Measurements from ENCODE around the gene EYA3. TPM values are rescaled to one million over a fixed set of nuclear protein-coding genes. Genes with fewer than 3 reads are reported as not detected.

EYA3 gene
- total RNA-seq, 1 donor from 2014 or later = 18.9 TPM

GRCh38 chr1:27936370-27936769 lies 152.0 kb downstream of the EYA3 start:
- no peak for ATAC-seq

DNA sequence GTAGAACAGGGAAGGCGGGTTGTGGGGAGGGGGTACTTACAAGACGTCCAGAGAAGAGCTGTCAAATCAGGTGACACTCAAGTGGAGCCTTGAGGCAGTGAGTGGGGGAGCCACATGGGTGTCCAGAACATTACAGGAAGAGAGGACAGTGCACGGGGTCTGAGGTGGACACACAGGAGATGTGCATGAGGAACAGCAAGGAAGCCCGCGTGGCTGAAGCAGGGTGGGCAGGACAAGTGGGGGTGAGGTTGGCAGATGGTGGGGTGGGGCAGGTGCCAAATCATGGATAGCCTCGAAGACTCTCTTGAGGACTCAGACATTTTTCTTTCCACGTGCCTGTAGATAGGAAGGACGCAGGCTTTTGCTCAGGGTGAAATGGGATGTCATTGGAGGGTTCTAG lies 152.7 kb downstream of the EYA3 start:
- ATAC-seq = no peak

DNA sequence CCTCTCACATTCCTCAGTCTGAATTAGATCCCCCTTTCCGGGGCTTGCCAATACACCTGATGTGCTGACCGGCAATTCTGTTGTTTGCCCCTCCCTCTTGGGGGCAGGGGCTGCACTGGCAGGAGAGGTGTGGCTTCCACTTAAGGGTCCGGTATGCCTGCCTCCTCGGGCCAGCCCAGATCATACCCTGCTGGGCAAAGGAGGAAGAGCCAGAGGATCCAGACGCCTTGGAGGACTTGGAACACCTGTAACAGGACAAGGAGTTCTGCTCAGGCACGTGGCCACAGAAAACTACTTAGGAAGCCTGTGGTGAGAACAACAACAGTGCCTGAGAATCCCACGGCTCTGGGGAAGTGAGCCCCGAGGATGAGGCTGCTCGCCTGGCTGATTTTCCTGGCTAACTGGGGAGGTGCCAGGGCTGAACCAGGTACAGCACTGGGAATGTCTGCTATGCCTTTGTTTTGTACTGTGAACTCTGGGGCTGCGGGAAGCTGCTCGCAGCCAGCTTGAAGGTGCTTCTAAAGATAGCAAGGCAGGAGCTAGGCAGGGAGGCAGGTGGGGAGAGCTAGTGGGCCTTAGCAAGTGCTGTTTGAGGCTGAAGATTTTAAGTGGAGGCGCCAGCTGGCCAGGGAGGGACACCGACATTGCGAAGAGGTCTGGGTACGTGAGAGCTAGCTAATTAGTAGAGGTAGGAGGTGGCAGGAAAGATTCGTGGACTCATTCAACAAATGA lies 153.4 kb downstream of the EYA3 start, which contains the start of gene SMPDL3B:
TSS of gene SMPDL3B (plus strand) at position 183 of the 732 bp plus-strand sequence. CDS start at position 367, 184 bp downstream.
- peak; percentile 62 for ATAC-seq

DNA sequence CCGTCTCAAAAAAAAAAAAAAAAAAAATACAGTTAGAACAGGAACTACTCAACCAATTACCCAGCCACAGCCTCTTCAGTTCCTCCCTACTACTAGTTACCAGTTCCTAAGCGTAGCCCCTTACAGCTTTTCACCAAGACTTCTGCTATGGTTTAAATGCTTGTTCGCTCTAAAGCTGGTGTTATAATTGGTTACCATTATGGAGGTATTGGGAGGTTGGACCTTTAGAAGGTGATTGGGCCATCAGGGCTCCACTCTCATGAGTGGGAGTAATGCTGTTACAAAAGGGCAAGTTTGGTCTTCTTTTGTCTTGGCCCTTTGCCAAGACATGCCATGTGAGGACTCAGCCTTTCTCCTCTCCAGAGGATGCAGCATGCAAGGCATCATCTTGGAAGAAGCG lies 156.7 kb downstream of the EYA3 start:
- no peak for ATAC-seq

DNA sequence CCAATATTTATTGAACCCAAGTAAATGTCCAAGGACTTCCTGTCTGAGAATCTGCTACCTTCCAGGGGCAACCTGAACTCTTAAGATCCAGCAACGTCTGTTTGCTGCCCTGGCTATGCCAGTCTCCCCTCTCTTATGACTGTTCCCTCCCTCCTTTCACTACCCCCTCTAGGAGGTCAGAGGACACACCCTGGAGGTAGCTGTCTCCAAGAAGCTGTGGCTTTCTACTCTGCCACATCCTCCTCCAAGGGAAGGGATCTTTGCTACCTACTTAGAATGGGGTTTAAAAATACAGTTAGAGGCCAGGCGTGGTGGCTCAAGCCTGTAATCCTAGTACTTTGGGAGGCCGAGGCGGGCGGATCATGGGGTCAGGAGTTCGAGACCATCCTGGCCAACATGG lies 157.2 kb downstream of the EYA3 start:
- ATAC-seq = no peak

GRCh38 chr1:27928216-27928954 lies 160.0 kb downstream of the EYA3 start:
- ATAC-seq = no peak

DNA sequence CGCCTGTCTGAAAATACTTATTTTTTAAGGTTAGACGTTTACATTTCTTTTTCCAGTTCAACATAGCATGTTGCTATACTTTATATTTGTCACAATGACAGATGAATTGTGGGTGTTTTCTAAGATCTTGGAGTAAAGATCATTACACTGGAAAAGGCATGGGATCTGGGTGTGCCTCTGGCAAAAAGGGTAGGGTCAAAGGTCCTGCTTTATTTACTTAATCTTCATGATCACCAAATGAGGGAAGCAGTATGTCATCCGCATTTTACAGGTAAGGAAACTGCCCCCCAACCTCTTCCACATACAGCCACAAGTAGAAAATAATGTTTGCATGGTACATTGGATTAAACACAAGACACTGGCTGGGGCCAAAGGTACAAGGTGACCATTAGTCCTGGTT lies 166.1 kb downstream of the EYA3 start:
- no peak for ATAC-seq

Other genes with a start within 250 kb of the EYA3 start
- gene THEMIS2, start 216.1 kb downstream of the EYA3 start, total RNA-seq = 5.3 TPM
- gene RPA2, start 174.0 kb downstream of the EYA3 start, total RNA-seq = 18.8 TPM
- 1.8 TPM for gene SMPDL3B, start 153.6 kb downstream of the EYA3 start, total RNA-seq
- 3.5 TPM for gene XKR8, start 128.6 kb downstream of the EYA3 start, total RNA-seq
- gene PTAFR, start 88.1 kb upstream of the EYA3 start, total RNA-seq = 7.6 TPM
- 45.8 TPM for gene DNAJC8, start 144.4 kb upstream of the EYA3 start, total RNA-seq
- 119 TPM for gene ATP5IF1, start 147.5 kb upstream of the EYA3 start, total RNA-seq
- 26.2 TPM for gene SESN2, start 170.9 kb upstream of the EYA3 start, total RNA-seq
- 15.5 TPM for gene MED18, start 240.4 kb upstream of the EYA3 start, total RNA-seq

All from esophagus mucosa (tissue), 1 donor.